GM21367 (cell line): ENCODE data around the gene MUCL1.
"Not testable (repeated sequence)": the region's sequence is repeated elsewhere in the genome, so short reads cannot be mapped to it uniquely, and the experiment has no call there.

Source experiments
- ATAC-seq: cut with Tn5 transposase; IDR thresholded peaks from one replicate; pipeline ENCODE4 v1.9.1; 2021; ENCODE audit not compliant: unreplicated experiment

Gene MUCL1

GRCh38 chr12:54853933-54854538, at the start of gene MUCL1:
TSS of gene MUCL1 (plus strand) at chr12:54854516. CDS start at chr12:54854583, 67 bp downstream.
- ATAC-seq = peak; percentile 98

GRCh38 chr12:54821676-54822075, 32.6 kb upstream of the MUCL1 start:
- ATAC-seq = no peak

GRCh38 chr12:54824402-54824801, 29.9 kb upstream of the MUCL1 start:
- no peak for ATAC-seq

GRCh38 chr12:54829511-54829910, 24.8 kb upstream of the MUCL1 start:
- no peak for ATAC-seq

- ATAC-seq = no peak
These were observed 24.1 kb upstream of the MUCL1 start for GRCh38 chr12:54830199-54830598.

GRCh38 chr12:54831631-54832030, 22.7 kb upstream of the MUCL1 start:
- no peak for ATAC-seq

GRCh38 chr12:54840244-54840865, 14.0 kb upstream of the MUCL1 start:
- ATAC-seq = no peak

GRCh38 chr12:54857406-54857805, 3.1 kb downstream of the MUCL1 start:
- ATAC-seq = no peak

GRCh38 chr12:54858562-54858961, 4.2 kb downstream of the MUCL1 start:
- no peak for ATAC-seq

GRCh38 chr12:54859502-54859901, 5.2 kb downstream of the MUCL1 start:
- no peak for ATAC-seq

GRCh38 chr12:54861927-54862326, 7.6 kb downstream of the MUCL1 start:
- ATAC-seq = no peak

- no peak for ATAC-seq
These were observed 9.8 kb downstream of the MUCL1 start for GRCh38 chr12:54863948-54864618.

- ATAC-seq = no peak
These were observed 11.5 kb downstream of the MUCL1 start for GRCh38 chr12:54865683-54866324.

GRCh38 chr12:54868690-54869089, 14.4 kb downstream of the MUCL1 start:
- no peak for ATAC-seq

- ATAC-seq = no peak
These were observed 15.7 kb downstream of the MUCL1 start for GRCh38 chr12:54870048-54870447.

- ATAC-seq = no peak
These were observed 16.3 kb downstream of the MUCL1 start for GRCh38 chr12:54870617-54871016.

GRCh38 chr12:54879150-54879549, 24.8 kb downstream of the MUCL1 start:
- no peak for ATAC-seq

GRCh38 chr12:54879579-54879978, 25.3 kb downstream of the MUCL1 start:
- no peak for ATAC-seq

GRCh38 chr12:54882079-54882478, 27.8 kb downstream of the MUCL1 start:
- no peak for ATAC-seq

- not testable (repeated sequence) for ATAC-seq
These were observed 28.3 kb downstream of the MUCL1 start for GRCh38 chr12:54882597-54882996.

GRCh38 chr12:54888428-54888827, 34.1 kb downstream of the MUCL1 start:
- not testable (repeated sequence) for ATAC-seq

- no peak for ATAC-seq
These were observed 36.0 kb downstream of the MUCL1 start for GRCh38 chr12:54890339-54890738.
